ENCODE results near the gene FAM89B. TPM values are rescaled to one million over a fixed set of nuclear protein-coding genes. Genes with fewer than 3 reads are reported as not detected.

Gene FAM89B
- total and polyA plus RNA-seq, 10 donors = 34.5 to 66.1 (median 48.4) TPM

GRCh38 chr11:65524741-65525545 lies 47.4 kb upstream of the FAM89B start, which contains the start of gene SCYL1:
Gene SCYL1, plus strand, starts transcription at chr11:65525083. Its CDS starts 71 bp downstream, at chr11:65525154.
- whole genome bisulfite sequencing, 5 donors = 1 to 2% (median 1%) methylated on average over 33 to 78 of the region's 82 CpGs
- peak; percentile 96 for DNase-seq
- H3K27ac ChIP-seq = peak within 1 kb of the TSS; percentile 90 to 96 (median 92)
- H3K36me3 ChIP-seq = peaks cover 0 to 40% (median 18%) of the 10 kb centered on the region in 6 donors
- peaks cover 29 to 77% (median 64%) of the 10 kb centered on the region in 6 donors for H3K4me1 ChIP-seq
- TF ChIP-seq POLR2A (IDR thresholded peaks at IDR 0.05) (peak in 1 of 3 donors; percentile 62), POLR2AphosphoS5 (IDR thresholded peaks at IDR 0.05) (peak; percentile 87 to 91 (median 89)), CTCF (IDR thresholded peaks at IDR 0.05 in 8 of 11, conservative IDR thresholded peaks at IDR 0.05 in 3 of 11) (no peak)
- H3K27me3 ChIP-seq (replicated peaks in 1 of 7) = no peaks in the 10 kb centered on the region
- H3K4me3 ChIP-seq = peak within 1 kb of the TSS; percentile 68 to 99 (median 87)
- no peaks in the 10 kb centered on the region for H3K9me3 ChIP-seq
- intact Hi-C loops (cut with DNase I; ENCODE audit: low total_unique reads) = no loop called here

- intact Hi-C loops (cut with DNase I; ENCODE audit: low total_unique reads) = no loop called here
- WGBS, 5 donors = 20 to 47% (median 46%) methylated on average over 19 to 31 of the region's 31 CpGs
- Histone ChIP-seq H3K27me3 (replicated peaks in 1 of 7) (no peaks in the 10 kb centered on the region), H3K36me3 (peaks cover 0 to 49% (median 25%) of the 10 kb centered on the region in 6 donors), H3K4me1 (peaks cover 29 to 86% (median 70%) of the 10 kb centered on the region in 6 donors), H3K9me3 (no peaks in the 10 kb centered on the region), H3K4me3 (peak overlapping the region; percentile 68 to 99 (median 87)), H3K27ac (peak overlapping the region; percentile 90 to 96 (median 92))
- no peak for TF ChIP-seq CTCF (IDR thresholded peaks at IDR 0.05 in 8 of 11, conservative IDR thresholded peaks at IDR 0.05 in 3 of 11)
- TF ChIP-seq POLR2AphosphoS5 (IDR thresholded peaks at IDR 0.05) = no peak
- TF ChIP-seq POLR2A (IDR thresholded peaks at IDR 0.05) = no peak
- peak; percentile 81 for DNase-seq
Measured at GRCh38 chr11:65525546-65526480, 46.5 kb upstream of the FAM89B start.

- no peaks in the 10 kb centered on the region for H3K27me3 ChIP-seq (replicated peaks in 1 of 7)
- TF ChIP-seq POLR2A (IDR thresholded peaks at IDR 0.05) (no peak), POLR2AphosphoS5 (IDR thresholded peaks at IDR 0.05) (no peak), CTCF (IDR thresholded peaks at IDR 0.05 in 8 of 11, conservative IDR thresholded peaks at IDR 0.05 in 3 of 11) (no peak)
- peaks cover 0 to 58% (median 34%) of the 10 kb centered on the region in 6 donors for H3K36me3 ChIP-seq
- H3K4me3 ChIP-seq = peak overlapping the region in 1 of 8 donors; percentile 97
- intact Hi-C loops (cut with DNase I; ENCODE audit: low total_unique reads) = no loop called here
- H3K27ac ChIP-seq = peak overlapping the region in 1 of 8 donors; percentile 96
- no peaks in the 10 kb centered on the region for H3K9me3 ChIP-seq
- peaks cover 29 to 84% (median 70%) of the 10 kb centered on the region in 6 donors for H3K4me1 ChIP-seq
- WGBS, 5 donors = 89 to 97% (median 93%) methylated on average over 7 to 8 of the region's 8 CpGs
- DNase-seq = peak; percentile 72
Measured at GRCh38 chr11:65526744-65527143, 45.6 kb upstream of the FAM89B start.

Measured in spleen (tissue), 11 donors.